K562 (cell line): ENCODE data around the gene RAB2B. TPM values are rescaled to one million over a fixed set of nuclear protein-coding genes. Genes with fewer than 3 reads are reported as not detected.

Experiments
- ARID1B ChIP-seq: fragments of 450-650 bp; IDR thresholded peaks from 2 replicates; pipeline ENCODE4 v1.6.1; 2016; ENCODE audit warnings: antibody characterized with exemption, mild to moderate bottlenecking, inconsistent platforms
- CCAR2 ChIP-seq: fragments of 200-400 bp; formaldehyde crosslinking; IDR thresholded peaks from 2 replicates; pipeline ENCODE4 v1.6.1; 2017; ENCODE audit warnings: mild to moderate bottlenecking, low read depth, low read length
- CREBBP ChIP-seq: IDR thresholded peaks from one replicate; pipeline ENCODE4 v1.6.1; 2012; ENCODE audit warnings: low read depth, mild to moderate bottlenecking, control low read depth, inconsistent platforms, low read length
- ELF2 ChIP-seq: fragments of 250-450 bp; sonication (Bioruptor Pico); IDR thresholded peaks from 2 replicates; pipeline ENCODE4 v1.5.0; 2021; ENCODE audit warnings: mild to moderate bottlenecking
- MXD1 ChIP-seq: fragments of 250-450 bp; sonication (Bioruptor Pico); IDR thresholded peaks from 2 replicates; pipeline ENCODE4 v1.8.0; 2021; ENCODE audit warnings: borderline replicate concordance, mild to moderate bottlenecking, moderate library complexity; ENCODE audit not compliant: poor library complexity, severe bottlenecking
- RAD21 ChIP-seq, 2 experiments: fragments of 250-450 bp in 1 of 2; fragments of 450-650 bp in 1 of 2; sonication (Bioruptor Pico) in 1 of 2; formaldehyde crosslinking in 1 of 2; IDR thresholded peaks in 1 of 2; conservative IDR thresholded peaks in 1 of 2; 2 replicates each; pipeline versions ENCODE4 v1.4.0 to v1.8.0; 2020 to 2022; ENCODE audit warnings: mild to moderate bottlenecking in 2 of 2, moderate library complexity in 1 of 2
- RUNX1 ChIP-seq: sonication (generic); IDR thresholded peaks from 2 replicates; pipeline ENCODE4 v1.6.1; 2016; ENCODE audit warnings: antibody characterized with exemption, low read depth
- SMAD1 ChIP-seq: fragments of 150-350 bp; IDR thresholded peaks from 2 replicates; pipeline ENCODE4 v1.6.1; 2014; ENCODE audit warnings: low read length, low read depth; ENCODE audit not compliant: partially characterized antibody
- SMAD2 ChIP-seq: fragments of 150-350 bp; IDR thresholded peaks from 2 replicates; pipeline ENCODE4 v1.6.1; 2014; ENCODE audit warnings: low read depth, mild to moderate bottlenecking, low read length
- SMAD4 ChIP-seq: fragments of 250-450 bp; sonication (Bioruptor Pico); conservative IDR thresholded peaks from 2 replicates; pipeline ENCODE4 v1.8.0; 2021; ENCODE audit warnings: inconsistent platforms, mild to moderate bottlenecking, moderate library complexity
- XRCC4 ChIP-seq: IDR thresholded peaks from one replicate; pipeline ENCODE4 v1.6.1; 2011; ENCODE audit not compliant: insufficient read depth, insufficient read length; ENCODE audit errors: extremely low read depth
- ZKSCAN3 ChIP-seq: fragments of 250-450 bp; sonication (Bioruptor Pico); IDR thresholded peaks from 2 replicates; pipeline ENCODE4 v1.4.0; 2020
- ZMIZ1 ChIP-seq, 2 experiments: fragments of 150-350 bp in 1 of 2; IDR thresholded peaks; 2 replicates each; pipeline ENCODE4 v1.6.1; 2012 to 2016; ENCODE audit warnings: low read depth in 2 of 2, low read length in 2 of 2, mild to moderate bottlenecking in 1 of 2, moderate library complexity in 1 of 2
- ZNF668 ChIP-seq: fragments of 250-450 bp; sonication (Bioruptor Pico); IDR thresholded peaks from 2 replicates; pipeline ENCODE4 v1.8.0; 2022; ENCODE audit warnings: mild to moderate bottlenecking, inconsistent platforms
- ZNF75A ChIP-seq: fragments of 450-650 bp; formaldehyde crosslinking; IDR thresholded peaks from 2 replicates; pipeline ENCODE4 v1.4.0; 2020; ENCODE audit warnings: mild to moderate bottlenecking
- polyA plus RNA-seq, 8 experiments: library from polyadenylated mRNA; depleted of rRNA in 4 of 8; stranded (reverse) in 5 of 8; unstranded in 3 of 8; fragments of >200 nt; fragmentation: Nextera tagmentation in 2 of 8; fragmentation: Illumina TruSeq in 1 of 8; extraction: Ambion mirVana in 2 of 8; extraction: Trizol in 1 of 8; gene quantifications; 2 replicates each; pipeline versions ENCODE4 v1.2.1 to v1.2.3, GENCODE V29; 2011 to 2014; ENCODE audit warnings: inconsistent platforms in 1 of 8, missing spikeins in 1 of 8
- total RNA-seq, 7 experiments: library from RNA; depleted of rRNA in 6 of 7; stranded (reverse); fragments of >200 nt in 6 of 7; fragmentation: Illumina TruSeq in 2 of 7; extraction: Trizol in 2 of 7; gene quantifications; 2 replicates each; pipeline versions ENCODE4 v1.2.1 to v1.2.3, GENCODE V29; 2011 to 2021; ENCODE audit warnings: low replicate concordance in 1 of 7

Gene RAB2B
- total and polyA plus RNA-seq, 9 of the 15 experiments (the other 6 are each of a cell fraction or from before 2014, with no cell fraction given), result 4.6 to 19.8 (median 9.8) TPM

GRCh38 chr14:21475767-21476522 lies 814 bp downstream of the RAB2B start (continued):
- 0 out of 2 replicates have a peak, but pooled peaks have one; percentile 14 for TF ChIP-seq ARID1B
- no peak for TF ChIP-seq ZNF668 (CRISPR knock-in tag)
- no peak for TF ChIP-seq RUNX1
- no peak for TF ChIP-seq XRCC4
- TF ChIP-seq RAD21 (CRISPR knock-in tag; conservative IDR thresholded peaks at IDR 0.05 in 1 of 2, IDR thresholded peaks at IDR 0.05 in 1 of 2), result no peak
- TF ChIP-seq ZKSCAN3 (CRISPR knock-in tag), result no peak
- TF ChIP-seq ZNF75A (CRISPR knock-in tag), result no peak
- TF ChIP-seq MXD1, result no peak
- TF ChIP-seq SMAD2, result no peak
- TF ChIP-seq SMAD1, result no peak
- TF ChIP-seq ELF2 (CRISPR knock-in tag), result no peak
- TF ChIP-seq CCAR2, result no peak
- TF ChIP-seq CREBBP, result no peak
- TF ChIP-seq SMAD4 (CRISPR knock-in tag), result no peak
- TF ChIP-seq ZMIZ1 (IDR thresholded peaks at IDR 0.05; ENCODE audit: low read depth in 2 of 2, low read length in 2 of 2), result no peak
